Measurements from ENCODE around the gene CCDC12.

GRCh38 chr3:46915297-46915822 is 61.2 kb downstream of the CCDC12 start:
- TF ChIP-seq EZH2 (IDR thresholded peaks at IDR 0.05; ENCODE audit: insufficient read depth, poor library complexity, severe bottlenecking) (no peak), EZH2phosphoT487 (IDR thresholded peaks at IDR 0.05; ENCODE audit: insufficient read depth, low read depth) (no peak)

Measured in GM23248 (cell line).